Panc1 (cell line): ENCODE measurements around the gene AP1B1.

Source experiments
- CTCF ChIP-seq: fragments of 450-650 bp; IDR thresholded peaks from 2 replicates; pipeline ENCODE4 v1.5.1; 2017; ENCODE audit warnings: mild to moderate bottlenecking
- POLR2AphosphoS5 ChIP-seq: IDR thresholded peaks from 2 replicates; pipeline ENCODE4 v1.6.1; 2012; ENCODE audit warnings: mild to moderate bottlenecking, low read depth, low read length, moderate library complexity
- REST ChIP-seq, 2 experiments: IDR thresholded peaks; 2 replicates each; pipeline ENCODE4 v1.6.1; 2011 to 2012; ENCODE audit warnings: low read depth in 2 of 2, control low read depth in 1 of 2, low read length in 1 of 2, mild to moderate bottlenecking in 1 of 2, moderate library complexity in 1 of 2; ENCODE audit not compliant: insufficient read depth in 1 of 2
- SIN3A ChIP-seq: IDR thresholded peaks from 2 replicates; pipeline ENCODE4 v1.6.1; 2012; ENCODE audit warnings: low read depth, mild to moderate bottlenecking, low read length, moderate library complexity, borderline replicate concordance; ENCODE audit not compliant: insufficient read depth
- TCF7L2 ChIP-seq: IDR thresholded peaks from 2 replicates; pipeline ENCODE4 v1.6.1; 2011; ENCODE audit warnings: mild to moderate bottlenecking, low read depth, low read length, inconsistent platforms

- TF ChIP-seq CTCF (peak; percentile 44), SIN3A (no peak), REST (IDR thresholded peaks at IDR 0.05; ENCODE audit: insufficient read depth in 1 of 2, low read depth in 2 of 2, low read length in 1 of 2) (no peak), POLR2AphosphoS5 (no peak), TCF7L2 (no peak)
Measured at GRCh38 chr22:29320546-29320945, 67.8 kb downstream of the AP1B1 start.
